Mammary epithelial cell (primary cell): ENCODE data around the gene ARHGAP15.

ENCODE experiments used
- CTCF ChIP-seq, 2 donors: IDR thresholded peaks in 1 of 2; conservative IDR thresholded peaks in 1 of 2; 2 replicates each; pipeline ENCODE4 v1.5.1; 2011 to 2012; ENCODE audit warnings: inconsistent platforms in 2 of 2, low read length in 2 of 2, mild to moderate bottlenecking in 2 of 2, control low read depth in 1 of 2, low read depth in 1 of 2; ENCODE audit not compliant: insufficient read depth in 1 of 2; ENCODE audit errors: extremely low read depth in 1 of 2
- EZH2 ChIP-seq: IDR thresholded peaks from 2 replicates; pipeline ENCODE4 v1.6.1; 2012; ENCODE audit warnings: low read length, inconsistent platforms, borderline replicate concordance

- TF ChIP-seq CTCF (conservative IDR thresholded peaks at IDR 0.05 in 1 of 2, IDR thresholded peaks at IDR 0.05 in 1 of 2; ENCODE audit: extremely low read depth in 1 of 2, insufficient read depth in 1 of 2, low read depth in 1 of 2, low read length in 2 of 2) (no peak), EZH2 (no peak)
These were observed 90.0 kb downstream of the ARHGAP15 start for GRCh38 chr2:143219266-143219665.
